IMR-90 (cell line): ENCODE measurements around the gene FOXO3. TPM values are rescaled to one million over a fixed set of nuclear protein-coding genes. Genes with fewer than 3 reads are reported as not detected.

Source experiments
- ATAC-seq: fragments of 200-7000 bp; cut with Tn5 transposase; 2 replicates; pipeline ENCODE4 v1.9.1; 2020; ENCODE audit warnings: low read depth, mild to moderate bottlenecking, moderate library complexity
- BruUV-seq: library from RNA; stranded (reverse); fragments of 400-500 nt; replicated peaks from 2 replicates; lab custom pipeline; 2021; lab: Mats Ljungman, UMichigan
- CTCF ChIA-PET: fragments of 300-600 bp; formaldehyde crosslinking; extraction: SDS; loops from one replicate; lab custom pipeline; 2021; ENCODE audit warnings: antibody characterized with exemption; lab: Yijun Ruan, JAX
- POLR2A ChIA-PET: fragments of 300-600 bp; sonication (Branson Sonifier 250); formaldehyde crosslinking; loops from one replicate; lab custom pipeline; 2022; ENCODE audit warnings: antibody characterized with exemption; ENCODE audit not compliant: unreplicated experiment; lab: Charles Lee
- DNase-seq: peaks from one replicate; pipeline ENCODE4 v3.0.0; 2013
- H2AFZ ChIP-seq: replicated peaks from 2 replicates; pipeline ENCODE3; 2013; ENCODE audit warnings: low read length, mild to moderate bottlenecking; ENCODE audit not compliant: poor library complexity
- H2AK5ac ChIP-seq: 2 replicates; pipeline ENCODE4 v1.6.1; 2013; ENCODE audit warnings: low read depth, low read length, inconsistent platforms
- H2AK9ac ChIP-seq: replicated peaks from 2 replicates; pipeline ENCODE3; 2013; ENCODE audit warnings: mild to moderate bottlenecking, low read depth, low read length, moderate library complexity; ENCODE audit not compliant: poor library complexity
- H2BK120ac ChIP-seq: 2 replicates; pipeline ENCODE4 v1.6.1; 2013; ENCODE audit warnings: low read depth, low read length, inconsistent platforms
- H2BK15ac ChIP-seq: 3 replicates; pipeline ENCODE4 v1.6.1; 2013; ENCODE audit warnings: low read depth, low read length, inconsistent platforms
- H2BK20ac ChIP-seq: 2 replicates; pipeline ENCODE4 v1.6.1; 2013; ENCODE audit warnings: low read depth, mild to moderate bottlenecking, inconsistent platforms, low read length, moderate library complexity
- H2BK5ac ChIP-seq: 2 replicates; pipeline ENCODE4 v1.6.1; 2013; ENCODE audit warnings: mild to moderate bottlenecking, low read depth, low read length, inconsistent platforms; ENCODE audit not compliant: poor library complexity, severe bottlenecking
- H3K14ac ChIP-seq: replicated peaks from 2 replicates; pipeline ENCODE4 v1.6.1; 2013; ENCODE audit warnings: low read depth, low read length, inconsistent platforms
- H3K18ac ChIP-seq: 2 replicates; pipeline ENCODE4 v1.6.1; 2013; ENCODE audit warnings: low read depth, low read length, control low read depth
- H3K23ac ChIP-seq: 2 replicates; pipeline ENCODE4 v1.6.1; 2013; ENCODE audit warnings: low read depth, low read length, inconsistent platforms
- H3K27ac ChIP-seq: 2 replicates; pipeline ENCODE4 v1.5.1; 2013; ENCODE audit warnings: mild to moderate bottlenecking, control low read depth, low read length; ENCODE audit not compliant: insufficient read depth
- H3K27me3 ChIP-seq: 2 replicates; pipeline ENCODE4 v1.6.1; 2013; ENCODE audit warnings: low read length; ENCODE audit not compliant: control insufficient read depth, insufficient read depth
- H3K36me3 ChIP-seq: 2 replicates; pipeline ENCODE4 v1.6.1; 2013; ENCODE audit warnings: low read length, mixed read lengths; ENCODE audit not compliant: control insufficient read depth, insufficient read depth
- H3K4ac ChIP-seq: 2 replicates; pipeline ENCODE4 v1.6.1; 2013; ENCODE audit warnings: low read depth, low read length, inconsistent platforms
- H3K4me1 ChIP-seq: 2 replicates; pipeline ENCODE4 v1.6.1; 2013; ENCODE audit warnings: low read length, mixed read lengths; ENCODE audit not compliant: control insufficient read depth, insufficient read depth
- H3K4me2 ChIP-seq: 2 replicates; pipeline ENCODE4 v1.6.1; 2013; ENCODE audit warnings: low read depth, mild to moderate bottlenecking, control low read depth, low read length, moderate library complexity
- H3K4me3 ChIP-seq: 2 replicates; pipeline ENCODE4 v1.5.1; 2013; ENCODE audit warnings: low read depth, mild to moderate bottlenecking, control low read depth, low read length, moderate library complexity; ENCODE audit not compliant: insufficient read depth
- H3K56ac ChIP-seq: 2 replicates; pipeline ENCODE4 v1.6.1; 2013; ENCODE audit warnings: low read length, inconsistent platforms; ENCODE audit not compliant: insufficient read depth; ENCODE audit errors: extremely low read depth
- H3K79me1 ChIP-seq, 2 experiments: 2 replicates each; pipeline ENCODE4 v1.6.1; 2013; ENCODE audit warnings: low read length in 2 of 2, inconsistent platforms in 1 of 2, low read depth in 1 of 2
- H3K9ac ChIP-seq: 2 replicates; pipeline ENCODE4 v1.6.1; 2013; ENCODE audit warnings: low read depth, low read length, control low read depth
- H3K9me1 ChIP-seq: 2 replicates; pipeline ENCODE4 v1.6.1; 2013; ENCODE audit warnings: low read length, inconsistent platforms; ENCODE audit not compliant: insufficient read depth
- H3K9me3 ChIP-seq: 2 replicates; pipeline ENCODE4 v1.6.1; 2013; ENCODE audit warnings: low read length; ENCODE audit not compliant: control insufficient read depth, insufficient read depth
- H4K20me1 ChIP-seq: 2 replicates; pipeline ENCODE4 v1.6.1; 2013; ENCODE audit warnings: low read length, inconsistent platforms; ENCODE audit not compliant: insufficient read depth
- H4K5ac ChIP-seq: 2 replicates; pipeline ENCODE4 v1.6.1; 2013; ENCODE audit warnings: mild to moderate bottlenecking, low read depth, low read length, control low read depth
- H4K8ac ChIP-seq, 2 experiments: 2 replicates each; pipeline ENCODE4 v1.6.1; 2013; ENCODE audit warnings: low read depth in 2 of 2, low read length in 2 of 2, control low read depth in 1 of 2, inconsistent platforms in 1 of 2
- H4K91ac ChIP-seq: 2 replicates; pipeline ENCODE4 v1.6.1; 2013; ENCODE audit warnings: low read depth, low read length, inconsistent platforms; ENCODE audit not compliant: insufficient read depth
- BHLHE40 ChIP-seq: fragments of 150-350 bp; IDR thresholded peaks from 2 replicates; pipeline ENCODE4 v1.6.1; 2016; ENCODE audit warnings: mild to moderate bottlenecking, low read depth, low read length
- CEBPB ChIP-seq: IDR thresholded peaks from 2 replicates; pipeline ENCODE4 v1.6.1; 2012; ENCODE audit warnings: low read depth, low read length, improper control_type of control experiment
- CHD1 ChIP-seq: IDR thresholded peaks from 2 replicates; pipeline ENCODE4 v1.6.1; 2012; ENCODE audit warnings: low read depth, low read length, improper control_type of control experiment
- FOS ChIP-seq: fragments of 150-350 bp; IDR thresholded peaks from 2 replicates; pipeline ENCODE4 v1.6.1; 2016; ENCODE audit warnings: low read depth, low read length
- MAFK ChIP-seq: IDR thresholded peaks from 2 replicates; pipeline ENCODE4 v1.6.1; 2012; ENCODE audit warnings: low read depth, low read length, improper control_type of control experiment
- MAZ ChIP-seq: IDR thresholded peaks from 2 replicates; pipeline ENCODE4 v1.6.1; 2012; ENCODE audit warnings: low read depth, mild to moderate bottlenecking, low read length, improper control_type of control experiment, moderate library complexity, borderline replicate concordance
- MXI1 ChIP-seq: IDR thresholded peaks from 2 replicates; pipeline ENCODE4 v1.6.1; 2012; ENCODE audit warnings: low read depth, mild to moderate bottlenecking, low read length, moderate library complexity, borderline replicate concordance
- NFE2L2 ChIP-seq: fragments of 150-350 bp; IDR thresholded peaks from 2 replicates; pipeline ENCODE4 v1.6.1; 2016; ENCODE audit warnings: low read depth, mild to moderate bottlenecking, low read length
- RAD21 ChIP-seq: IDR thresholded peaks from 2 replicates; pipeline ENCODE4 v1.6.1; 2012; ENCODE audit warnings: low read length, improper control_type of control experiment
- RCOR1 ChIP-seq: IDR thresholded peaks from 2 replicates; pipeline ENCODE4 v1.6.1; 2012; ENCODE audit warnings: mild to moderate bottlenecking, low read length, improper control_type of control experiment; ENCODE audit not compliant: insufficient replicate concordance
- SMC3 ChIP-seq: fragments of 150-350 bp; IDR thresholded peaks from 2 replicates; pipeline ENCODE4 v1.6.1; 2016; ENCODE audit warnings: low read depth, mild to moderate bottlenecking, antibody characterized with exemption, low read length, moderate library complexity
- WGBS, 2 experiments: methylation state at CpG; one replicate each; pipeline versions ENCODE4 v1.1.5 to v1.1.7; 2013; ENCODE audit warnings: missing lambda C conversion rate in 2 of 2; ENCODE audit not compliant: insufficient read length in 1 of 2; ENCODE audit errors: extremely low coverage in 2 of 2; 5-methylcytosine and 5-hydroxymethylcytosine counted together
- dilution Hi-C: fragments of 300-500 bp; cut with HindIII; formaldehyde crosslinking; loops from one replicate; pipeline ENCODE4 v1.14.3; 2018; ENCODE audit warnings: low sequenced_read_pairs; ENCODE audit not compliant: unreplicated experiment
- in situ Hi-C: fragments of 300-500 bp; cut with MboI; formaldehyde crosslinking; loops from 3 replicates; pipeline ENCODE4 v1.14.3; 2019; ENCODE audit warnings: low sequenced_read_pairs, inconsistent platforms, mixed read lengths
- intact Hi-C: fragments of 100-400 bp; cut with micrococcal nuclease; formaldehyde crosslinking; loops from 2 replicates; pipeline ENCODE4 v1.10.0; 2022
- polyA plus RNA-seq, 3 experiments: library from polyadenylated mRNA; depleted of rRNA; stranded (reverse); fragments of >200 nt; gene quantifications; 2 replicates each; pipeline ENCODE4 v1.2.3, GENCODE V29; 2012; ENCODE audit warnings: low replicate concordance in 1 of 3
- total RNA-seq: library from RNA; depleted of rRNA; stranded (reverse); fragments of >200 nt; gene quantifications from 2 replicates; pipeline ENCODE4 v1.2.3, GENCODE V29; 2012
- TF ChIP-seq, protein P1 (sequence below): conservative IDR thresholded peaks from 2 replicates; pipeline ENCODE4 v1.5.1; 2012; ENCODE audit warnings: mild to moderate bottlenecking, low read depth, low read length, improper control_type of control experiment
- TF ChIP-seq, protein P2 (sequence below): fragments of 150-350 bp; IDR thresholded peaks from 2 replicates; pipeline ENCODE4 v1.6.1; 2017; ENCODE audit warnings: mild to moderate bottlenecking, antibody characterized with exemption, low read length, low read depth

Gene FOXO3
- total and polyA plus RNA-seq, 2 of the 4 experiments (the other 2 are of a cell fraction) = 17.5 to 38.7 TPM

DNA sequence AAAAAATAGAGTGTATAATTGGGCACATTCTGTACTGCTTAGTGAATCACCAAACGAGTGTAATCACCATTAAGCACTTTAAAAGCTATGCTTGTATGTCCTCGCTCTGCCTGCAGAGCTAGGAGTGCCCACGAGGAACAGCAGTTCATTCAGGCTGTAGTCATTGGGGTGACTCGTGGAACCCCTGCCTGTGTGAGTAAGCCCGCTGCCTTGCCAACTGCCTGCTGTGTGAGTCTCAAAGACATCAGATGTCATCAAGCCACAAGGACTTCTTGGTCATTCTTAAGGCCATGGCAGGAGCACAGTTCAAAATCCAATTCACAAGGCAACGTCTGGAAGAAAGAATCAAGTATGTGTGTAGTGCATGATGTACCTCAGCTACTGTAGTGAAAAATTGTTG is 60.4 kb downstream of the FOXO3 start:
- no peak overlapping the region for H3K9ac ChIP-seq
- intact Hi-C loops = loop anchor here (1.0 kb wide), 1 partner anchor 40 kb away; no protein-coding TSS in a partner anchor
- 23% methylated on average over 4 of the region's 6 CpGs; no CpG with 5 or more reads in 1 of the 2 experiments for WGBS, 2 experiments
- DNase-seq (peak; percentile 90), ATAC-seq (peak; percentile 51)
- H2BK120ac ChIP-seq = 0 out of 2 replicates have a peak overlapping the region, but pooled peaks have one; percentile 2
- H3K79me1 ChIP-seq = peaks cover 38 to 81% of the 10 kb centered on the region in 2 experiments
- H4K8ac ChIP-seq = peak overlapping the region in 1 of 2 experiments; percentile 6; a peak in 1 of 4 replicates
- no peak overlapping the region for H2AK9ac ChIP-seq
- H3K4me3 ChIP-seq = no peak overlapping the region
- dilution Hi-C loops = no loop called here
- no peak overlapping the region for H3K56ac ChIP-seq
- no peak overlapping the region for H2BK15ac ChIP-seq
- ChIA-PET POLR2A (no interaction called here), CTCF (interaction anchor here (0.5 to 1.5 kb wide), 2 partner anchors 24 to 1212 kb away, joined by 3 to 7 read pairs; no protein-coding TSS in a partner anchor)
- TF ChIP-seq CEBPB (no peak), NFE2L2 (no peak), BHLHE40 (no peak), CHD1 (no peak), FOS (peak; percentile 59; the same call in 1 of the 2 replicates), SMC3 (peak; percentile 22; the same call in 1 of the 2 replicates), MXI1 (peak; percentile 68; the same call in 1 of the 2 replicates), RCOR1 (peak; percentile 19), MAZ (0 out of 2 replicates have a peak, but pooled peaks have one; percentile 44), RAD21 (peak; percentile 37; the same call in 1 of the 2 replicates), MAFK (no peak)
- TF ChIP-seq, protein P1, sequence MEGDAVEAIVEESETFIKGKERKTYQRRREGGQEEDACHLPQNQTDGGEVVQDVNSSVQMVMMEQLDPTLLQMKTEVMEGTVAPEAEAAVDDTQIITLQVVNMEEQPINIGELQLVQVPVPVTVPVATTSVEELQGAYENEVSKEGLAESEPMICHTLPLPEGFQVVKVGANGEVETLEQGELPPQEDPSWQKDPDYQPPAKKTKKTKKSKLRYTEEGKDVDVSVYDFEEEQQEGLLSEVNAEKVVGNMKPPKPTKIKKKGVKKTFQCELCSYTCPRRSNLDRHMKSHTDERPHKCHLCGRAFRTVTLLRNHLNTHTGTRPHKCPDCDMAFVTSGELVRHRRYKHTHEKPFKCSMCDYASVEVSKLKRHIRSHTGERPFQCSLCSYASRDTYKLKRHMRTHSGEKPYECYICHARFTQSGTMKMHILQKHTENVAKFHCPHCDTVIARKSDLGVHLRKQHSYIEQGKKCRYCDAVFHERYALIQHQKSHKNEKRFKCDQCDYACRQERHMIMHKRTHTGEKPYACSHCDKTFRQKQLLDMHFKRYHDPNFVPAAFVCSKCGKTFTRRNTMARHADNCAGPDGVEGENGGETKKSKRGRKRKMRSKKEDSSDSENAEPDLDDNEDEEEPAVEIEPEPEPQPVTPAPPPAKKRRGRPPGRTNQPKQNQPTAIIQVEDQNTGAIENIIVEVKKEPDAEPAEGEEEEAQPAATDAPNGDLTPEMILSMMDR = peak; percentile 25; the same call in 1 of the 2 replicates
- TF ChIP-seq, protein P2, sequence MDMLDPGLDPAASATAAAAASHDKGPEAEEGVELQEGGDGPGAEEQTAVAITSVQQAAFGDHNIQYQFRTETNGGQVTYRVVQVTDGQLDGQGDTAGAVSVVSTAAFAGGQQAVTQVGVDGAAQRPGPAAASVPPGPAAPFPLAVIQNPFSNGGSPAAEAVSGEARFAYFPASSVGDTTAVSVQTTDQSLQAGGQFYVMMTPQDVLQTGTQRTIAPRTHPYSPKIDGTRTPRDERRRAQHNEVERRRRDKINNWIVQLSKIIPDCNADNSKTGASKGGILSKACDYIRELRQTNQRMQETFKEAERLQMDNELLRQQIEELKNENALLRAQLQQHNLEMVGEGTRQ = no peak
- peaks cover 78% of the 10 kb centered on the region for H4K20me1 ChIP-seq
- peaks cover 35% of the 10 kb centered on the region for H3K9me1 ChIP-seq
- peak overlapping the region; percentile 34; the same call in 1 of the 2 replicates for H3K14ac ChIP-seq
- no peak overlapping the region for H2BK20ac ChIP-seq
- H3K9me3 ChIP-seq = no peaks in the 10 kb centered on the region
- no peak overlapping the region for H3K4ac ChIP-seq
- H3K23ac ChIP-seq = 0 out of 2 replicates have a peak overlapping the region, but pooled peaks have one; percentile 11
- H3K27me3 ChIP-seq = no peaks in the 10 kb centered on the region
- no TSS peak for BruUV-seq
- peak overlapping the region; percentile 0; the same call in 1 of the 2 replicates for H2AK5ac ChIP-seq
- no peak overlapping the region for H4K5ac ChIP-seq
- H2AFZ ChIP-seq = no peak overlapping the region
- peak overlapping the region; percentile 1; the same call in 1 of the 2 replicates for H3K4me2 ChIP-seq
- peaks cover 21% of the 10 kb centered on the region for H3K4me1 ChIP-seq
- H4K91ac ChIP-seq = no peak overlapping the region
- no peak overlapping the region for H3K18ac ChIP-seq
- peak overlapping the region; percentile 1 for H2BK5ac ChIP-seq
- in situ Hi-C loops = no loop called here
- no peak overlapping the region for H3K27ac ChIP-seq
- H3K36me3 ChIP-seq = no peaks in the 10 kb centered on the region
